OCI-LY7 (cell line): ENCODE data around the gene GLRA1.

ENCODE experiments used
- CTCF ChIP-seq: fragments of 200-600 bp; sonication (generic); conservative IDR thresholded peaks from 2 replicates; pipeline ENCODE4 v1.5.1; 2014; ENCODE audit warnings: mild to moderate bottlenecking, antibody characterized with exemption, low read length, moderate library complexity, mixed read lengths
- EZH2phosphoT487 ChIP-seq: fragments of 200-600 bp; sonication (generic); IDR thresholded peaks from 2 replicates; pipeline ENCODE4 v1.6.1; 2018; ENCODE audit warnings: low read depth, borderline replicate concordance, mild to moderate bottlenecking, mixed run types, antibody characterized with exemption, low read length, moderate library complexity, mixed read lengths

- TF ChIP-seq CTCF (no peak), EZH2phosphoT487 (no peak)
Measured at GRCh38 chr5:151793358-151793757, 131.3 kb downstream of the GLRA1 start.
